ENCODE data around the gene NLRC3. TPM values are rescaled to one million over a fixed set of nuclear protein-coding genes. Genes with fewer than 3 reads are reported as not detected.
A peak's percentile ranks its signal among the peaks of the same experiment; 100 is the strongest.
"Not testable (repeated sequence)": the region's sequence is repeated elsewhere in the genome, so short reads cannot be mapped to it uniquely, and the experiment has no call there.

The NLRC3 gene
- total and polyA plus RNA-seq, 2 experiments from 2014 or later = 0.11 TPM; not detected in 1

DNA sequence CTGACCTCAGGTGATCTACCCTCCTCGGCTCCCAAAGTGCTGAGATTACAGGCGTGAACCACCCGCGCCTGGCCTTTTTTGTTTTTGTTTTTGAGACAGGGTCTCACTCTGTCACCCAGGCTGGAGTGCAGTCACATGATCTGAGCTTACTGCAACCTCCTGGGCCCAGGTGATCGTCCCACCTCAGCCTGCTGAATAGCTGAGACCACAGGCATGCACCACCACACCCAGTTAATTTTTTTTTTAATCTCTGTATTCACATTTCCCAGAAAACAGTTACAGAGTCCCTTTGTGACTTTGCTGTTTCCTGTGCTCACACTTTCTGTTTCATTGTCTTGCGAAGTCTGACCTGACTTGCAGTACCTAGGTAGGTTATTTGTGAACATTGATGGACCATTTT lies 73.7 kb downstream of the NLRC3 start:
- DNase-seq = no peak
- H3K4me2 ChIP-seq (ENCODE audit: unreplicated experiment) = no peak overlapping the region
- H2AFZ ChIP-seq = no peak overlapping the region
- peaks cover 3% of the 10 kb centered on the region; the same call in 1 of the 2 replicates for H3K4me1 ChIP-seq (ENCODE audit: insufficient read depth)
- peaks cover 9% of the 10 kb centered on the region for H3K36me3 ChIP-seq (ENCODE audit: low read depth)
- H3K9me3 ChIP-seq (ENCODE audit: low read depth) = no peaks in the 10 kb centered on the region
- peaks cover 7% of the 10 kb centered on the region; the same call in 1 of the 2 replicates for H3F3A ChIP-seq (ENCODE audit: insufficient read depth)
- H3K4me3 ChIP-seq = no peak overlapping the region
- TF ChIP-seq EZH2phosphoT487 (IDR thresholded peaks at IDR 0.05; ENCODE audit: insufficient read depth, low read depth) (no peak), EZH2 (IDR thresholded peaks at IDR 0.05; ENCODE audit: insufficient read depth, poor library complexity, severe bottlenecking) (no peak)
- no peaks in the 10 kb centered on the region for H3K27me3 ChIP-seq (replicated peaks; ENCODE audit: insufficient read depth)
- no peak overlapping the region for H3K27ac ChIP-seq
- no peak overlapping the region for H3K9ac ChIP-seq
- in situ Hi-C loops (cut with MboI) = no loop called here
- no peaks in the 10 kb centered on the region for H3K9me2 ChIP-seq (ENCODE audit: insufficient read depth)
- H3K79me2 ChIP-seq (ENCODE audit: insufficient read depth) = peaks cover 41% of the 10 kb centered on the region
- WGBS, 2 experiments (ENCODE audit: low coverage in 1 of 2, low lambda C conversion rate in 2 of 2, missing lambda C conversion rate in 2 of 2) = 92% methylated on average over 6 of the region's 6 CpGs
- H4K20me1 ChIP-seq (ENCODE audit: insufficient read depth) = no peaks in the 10 kb centered on the region

DNA sequence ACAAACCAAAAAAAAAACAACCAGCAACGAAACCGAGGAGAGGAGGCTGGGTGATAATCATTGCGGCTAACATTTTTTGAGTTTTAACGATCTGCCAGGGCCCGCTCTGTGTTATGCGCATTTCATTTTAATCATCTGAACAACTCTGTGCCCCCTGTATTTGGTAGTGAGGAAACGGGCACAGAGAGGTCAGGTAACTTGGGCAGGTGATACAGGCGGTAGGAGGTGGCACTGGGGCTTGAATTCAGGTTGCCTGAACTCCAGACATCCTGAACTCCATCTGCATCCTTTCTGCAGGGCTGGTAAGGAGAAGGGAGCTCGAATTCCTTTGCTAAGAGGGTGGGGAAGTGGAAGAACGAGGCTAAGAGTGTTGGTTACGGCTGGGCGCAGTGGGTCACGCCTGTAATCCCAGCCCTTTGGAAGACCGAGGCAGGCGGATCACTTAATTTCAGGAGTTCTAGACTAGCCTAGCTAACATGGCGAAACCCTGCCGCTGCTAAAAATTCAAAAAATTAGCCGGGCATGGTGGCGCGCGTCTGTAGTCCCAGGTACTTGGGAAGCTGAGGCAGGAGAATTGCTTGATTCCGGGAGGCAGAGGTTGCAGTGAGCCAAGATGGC lies 75.3 kb downstream of the NLRC3 start:
- no peaks in the 10 kb centered on the region for H4K20me1 ChIP-seq (ENCODE audit: insufficient read depth)
- peaks cover 7% of the 10 kb centered on the region; the same call in 1 of the 2 replicates for H3F3A ChIP-seq (ENCODE audit: insufficient read depth)
- 66 to 67% methylated on average over 20 to 22 of the region's 22 CpGs for WGBS, 2 experiments (ENCODE audit: low coverage in 1 of 2, low lambda C conversion rate in 2 of 2, missing lambda C conversion rate in 2 of 2)
- peak; percentile 15 for DNase-seq
- H3K4me3 ChIP-seq = peak overlapping the region; percentile 94
- in situ Hi-C loops (cut with MboI) = no loop called here
- TF ChIP-seq EZH2 (IDR thresholded peaks at IDR 0.05; ENCODE audit: insufficient read depth, poor library complexity, severe bottlenecking) (no peak), EZH2phosphoT487 (IDR thresholded peaks at IDR 0.05; ENCODE audit: insufficient read depth, low read depth) (no peak)
- H3K79me2 ChIP-seq (ENCODE audit: insufficient read depth) = peaks cover 41% of the 10 kb centered on the region
- peaks cover 3% of the 10 kb centered on the region; the same call in 1 of the 2 replicates for H3K4me1 ChIP-seq (ENCODE audit: insufficient read depth)
- no peaks in the 10 kb centered on the region for H3K9me3 ChIP-seq (ENCODE audit: low read depth)
- H3K27ac ChIP-seq = peak overlapping the region; percentile 88
- no peaks in the 10 kb centered on the region for H3K9me2 ChIP-seq (ENCODE audit: insufficient read depth)
- H2AFZ ChIP-seq = peak overlapping the region; percentile 89
- H3K27me3 ChIP-seq (replicated peaks; ENCODE audit: insufficient read depth) = no peaks in the 10 kb centered on the region
- H3K4me2 ChIP-seq (ENCODE audit: unreplicated experiment) = peak overlapping the region; percentile 97
- no peaks in the 10 kb centered on the region for H3K36me3 ChIP-seq (ENCODE audit: low read depth)
- peak overlapping the region; percentile 91 for H3K9ac ChIP-seq

GRCh38 chr16:3501412-3501761 lies 75.8 kb downstream of the NLRC3 start:
- Histone ChIP-seq H3K4me3 (peak overlapping the region; percentile 94), H3K9ac (peak overlapping the region; percentile 91), H3K4me2 (ENCODE audit: unreplicated experiment) (peak overlapping the region; percentile 97), H3K79me2 (ENCODE audit: insufficient read depth) (peaks cover 41% of the 10 kb centered on the region), H3K27ac (peak overlapping the region; percentile 88), H2AFZ (peak overlapping the region; percentile 89)
- H3K27me3 ChIP-seq (replicated peaks; ENCODE audit: insufficient read depth); DNase-seq; H4K20me1 ChIP-seq (ENCODE audit: insufficient read depth); H3K9me3 ChIP-seq (ENCODE audit: low read depth); H3F3A ChIP-seq (ENCODE audit: insufficient read depth); H3K36me3 ChIP-seq (ENCODE audit: low read depth); in situ Hi-C loops (cut with MboI); H3K9me2 ChIP-seq (ENCODE audit: insufficient read depth); H3K4me1 ChIP-seq (ENCODE audit: insufficient read depth): not testable (repeated sequence)
- WGBS, 2 experiments (ENCODE audit: low coverage in 1 of 2, low lambda C conversion rate in 2 of 2, missing lambda C conversion rate in 2 of 2) = 18 to 21% methylated on average over 24 of the region's 24 CpGs

- H3K27me3 ChIP-seq (replicated peaks; ENCODE audit: insufficient read depth) = no peaks in the 10 kb centered on the region
- 95 to 99% methylated on average over 16 of the region's 16 CpGs for WGBS, 2 experiments (ENCODE audit: low coverage in 1 of 2, low lambda C conversion rate in 2 of 2, missing lambda C conversion rate in 2 of 2)
- no peak for DNase-seq
- H3K4me2 ChIP-seq (ENCODE audit: unreplicated experiment) = no peak overlapping the region
- in situ Hi-C loops (cut with MboI) = no loop called here
- no peaks in the 10 kb centered on the region for H3K9me3 ChIP-seq (ENCODE audit: low read depth)
- no peak overlapping the region for H2AFZ ChIP-seq
- H3K27ac ChIP-seq = no peak overlapping the region
- no peak overlapping the region for H3K4me3 ChIP-seq
- peaks cover 26% of the 10 kb centered on the region for H3K79me2 ChIP-seq (ENCODE audit: insufficient read depth)
- H3K36me3 ChIP-seq (ENCODE audit: low read depth) = no peaks in the 10 kb centered on the region
- TF ChIP-seq EZH2phosphoT487 (IDR thresholded peaks at IDR 0.05; ENCODE audit: insufficient read depth, low read depth) (no peak), EZH2 (IDR thresholded peaks at IDR 0.05; ENCODE audit: insufficient read depth, poor library complexity, severe bottlenecking) (no peak)
- H3K9ac ChIP-seq = no peak overlapping the region
- H3K9me2 ChIP-seq (ENCODE audit: insufficient read depth) = no peaks in the 10 kb centered on the region
- no peaks in the 10 kb centered on the region for H4K20me1 ChIP-seq (ENCODE audit: insufficient read depth)
- peaks cover 7% of the 10 kb centered on the region; the same call in 1 of the 2 replicates for H3F3A ChIP-seq (ENCODE audit: insufficient read depth)
- H3K4me1 ChIP-seq (ENCODE audit: insufficient read depth) = peaks cover 3% of the 10 kb centered on the region; the same call in 1 of the 2 replicates
Measured at GRCh38 chr16:3498988-3499387, 78.2 kb downstream of the NLRC3 start.
